Psoas muscle (tissue), 8 donors: ENCODE data around the gene AMH. TPM values are rescaled to one million over a fixed set of nuclear protein-coding genes. Genes with fewer than 3 reads are reported as not detected.
A peak's percentile ranks its signal among the peaks of the same experiment; 100 is the strongest.

Experiments used
- ATAC-seq, 4 donors: fragments of 200-7000 bp; cut with Tn5 transposase; one replicate each; pipeline ENCODE4 v1.9.1; 2020; ENCODE audit warnings: moderate library complexity in 3 of 4, mild to moderate bottlenecking in 2 of 4
- DNase-seq, 2 donors: peaks; one replicate each; pipeline ENCODE4 v3.0.0-alpha.2; 2020
- H3K27ac ChIP-seq: fragments of 200-600 bp; one replicate; pipeline ENCODE4 v1.8.0; 2022
- H3K27me3 ChIP-seq, 3 donors: fragments of 200-600 bp in 1 of 3; one replicate each; pipeline versions ENCODE4 v1.6.1 to v1.8.0; 2013 to 2022; ENCODE audit warnings: low read length in 2 of 3, mild to moderate bottlenecking in 2 of 3, moderate library complexity in 1 of 3; ENCODE audit not compliant: insufficient read depth in 3 of 3
- H3K36me3 ChIP-seq, 2 donors: fragments of 200-600 bp in 1 of 2; one replicate each; pipeline versions ENCODE4 v1.6.1 to v1.8.0; 2013 to 2022; ENCODE audit warnings: low read depth in 1 of 2, mild to moderate bottlenecking in 1 of 2, moderate library complexity in 1 of 2; ENCODE audit not compliant: insufficient read depth in 1 of 2
- H3K4me1 ChIP-seq: fragments of 200-600 bp; one replicate; pipeline ENCODE4 v1.8.0; 2022
- H3K4me3 ChIP-seq: fragments of 200-600 bp; one replicate; pipeline ENCODE4 v1.8.0; 2022; ENCODE audit warnings: mild to moderate bottlenecking
- H3K9me3 ChIP-seq: fragments of 200-600 bp; one replicate; pipeline ENCODE4 v1.8.0; 2022
- WGBS, 3 donors: extraction: QIAGEN DNeasy Blood & Tissue Kit; methylation state at CpG; one replicate each; pipeline versions ENCODE4 v1.1.6 to v1.1.7; 2013; 5-methylcytosine and 5-hydroxymethylcytosine counted together
- intact Hi-C, 2 donors: fragments of 100-400 bp; cut with DNase I; formaldehyde crosslinking; loops; one replicate each; pipeline versions ENCODE4 v1.11.0 to v1.14.2; 2022
- polyA plus RNA-seq, 3 donors: library from polyadenylated mRNA; stranded (reverse); fragments of 200-250 nt; gene quantifications; one replicate each; pipeline ENCODE4 v1.2.3, GENCODE V29; 2013
- total RNA-seq, 4 donors: library from RNA; stranded (reverse); fragmentation: NEBNext Ultra II Directional in 2 of 4; extraction: Animal tissue kit (Norgen Biotek cat#: 25700) in 2 of 4; gene quantifications; one replicate each; pipeline versions ENCODE4 v1.2.1 to v1.2.4, GENCODE V29; 2021 to 2023
- TF ChIP-seq, protein P1 (sequence below): fragments of 200-600 bp; IDR thresholded peaks from one replicate; pipeline ENCODE4 v1.8.0; 2022; ENCODE audit warnings: antibody characterized with exemption
- donor health status: healthy with polysubstance abuse.
- donor health status: DM: no; HTN: no; CAD: no; lungs with moderate emphysema.
- donor health status: Bipolar disorder and iron deficiency.
- donor health status: healthy.
- donor health status: DM: yes; HTN: yes; CAD: no.
- donor health status: DM: no; HTN: no; CAD: no.
- donor health status: DM: no; HTN: no; CAD: no.
- donor health status: DM: yes; HTN: yes; CAD: no.

Gene AMH
- total and polyA plus RNA-seq, 7 donors, result 0.38 to 3.6 (median 2.2) TPM

DNA sequence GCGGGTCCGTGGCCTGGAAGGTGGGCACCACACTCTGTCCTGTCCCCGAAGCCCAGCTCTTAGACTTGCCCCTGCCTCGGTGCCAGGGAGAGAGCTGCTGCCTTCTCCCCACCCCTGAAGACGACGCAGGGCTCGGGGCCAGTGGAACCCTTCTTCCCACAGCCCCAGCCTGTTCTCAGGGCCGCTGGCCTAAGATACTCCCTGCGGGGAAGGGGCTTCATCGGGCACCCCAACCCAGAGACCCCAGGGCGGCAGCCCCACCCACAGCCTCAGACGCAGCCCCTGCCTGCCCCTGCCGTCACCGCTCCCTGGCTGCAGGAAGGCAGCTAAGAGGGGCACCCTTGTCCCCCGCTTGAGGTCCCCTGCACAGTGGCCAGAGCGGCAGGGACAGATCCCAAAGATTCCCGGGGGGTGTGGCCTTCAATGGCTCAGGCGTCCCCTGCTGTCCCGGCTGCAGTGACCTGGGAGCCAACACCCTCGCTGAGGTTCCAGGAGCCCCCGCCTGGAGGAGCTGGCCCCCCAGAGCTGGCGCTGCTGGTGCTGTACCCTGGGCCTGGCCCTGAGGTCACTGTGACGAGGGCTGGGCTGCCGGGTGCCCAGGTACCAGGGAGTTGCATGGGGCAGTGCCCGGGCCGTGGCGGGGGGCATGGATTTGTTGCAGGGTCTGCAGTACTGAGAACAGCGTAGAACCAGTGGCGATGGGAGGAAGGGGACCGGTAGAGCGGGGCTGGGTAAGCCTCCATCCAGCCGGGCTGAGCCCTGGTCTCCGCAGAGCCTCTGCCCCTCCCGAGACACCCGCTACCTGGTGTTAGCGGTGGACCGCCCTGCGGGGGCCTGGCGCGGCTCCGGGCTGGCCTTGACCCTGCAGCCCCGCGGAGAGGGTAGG lies 1.0 kb downstream of the AMH start:
- WGBS, 3 donors, result 32 to 50% (median 38%) methylated on average over 42 to 43 of the region's 43 CpGs

DNA sequence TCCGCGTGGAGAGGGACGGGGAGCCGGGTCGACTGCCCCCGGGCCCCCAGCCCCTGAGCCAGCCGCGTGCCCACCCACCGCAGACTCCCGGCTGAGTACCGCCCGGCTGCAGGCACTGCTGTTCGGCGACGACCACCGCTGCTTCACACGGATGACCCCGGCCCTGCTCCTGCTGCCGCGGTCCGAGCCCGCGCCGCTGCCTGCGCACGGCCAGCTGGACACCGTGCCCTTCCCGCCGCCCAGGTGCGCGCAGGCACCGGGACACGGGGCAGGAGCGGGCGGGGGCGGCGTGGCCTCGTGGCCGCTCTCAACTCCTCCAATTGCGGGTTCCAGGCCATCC lies 1.6 kb downstream of the AMH start:
- H3K4me1 ChIP-seq, result peaks cover 39% of the 10 kb centered on the region
- TF ChIP-seq, protein P1, sequence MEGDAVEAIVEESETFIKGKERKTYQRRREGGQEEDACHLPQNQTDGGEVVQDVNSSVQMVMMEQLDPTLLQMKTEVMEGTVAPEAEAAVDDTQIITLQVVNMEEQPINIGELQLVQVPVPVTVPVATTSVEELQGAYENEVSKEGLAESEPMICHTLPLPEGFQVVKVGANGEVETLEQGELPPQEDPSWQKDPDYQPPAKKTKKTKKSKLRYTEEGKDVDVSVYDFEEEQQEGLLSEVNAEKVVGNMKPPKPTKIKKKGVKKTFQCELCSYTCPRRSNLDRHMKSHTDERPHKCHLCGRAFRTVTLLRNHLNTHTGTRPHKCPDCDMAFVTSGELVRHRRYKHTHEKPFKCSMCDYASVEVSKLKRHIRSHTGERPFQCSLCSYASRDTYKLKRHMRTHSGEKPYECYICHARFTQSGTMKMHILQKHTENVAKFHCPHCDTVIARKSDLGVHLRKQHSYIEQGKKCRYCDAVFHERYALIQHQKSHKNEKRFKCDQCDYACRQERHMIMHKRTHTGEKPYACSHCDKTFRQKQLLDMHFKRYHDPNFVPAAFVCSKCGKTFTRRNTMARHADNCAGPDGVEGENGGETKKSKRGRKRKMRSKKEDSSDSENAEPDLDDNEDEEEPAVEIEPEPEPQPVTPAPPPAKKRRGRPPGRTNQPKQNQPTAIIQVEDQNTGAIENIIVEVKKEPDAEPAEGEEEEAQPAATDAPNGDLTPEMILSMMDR, result no peak
- no peaks in the 10 kb centered on the region for H3K9me3 ChIP-seq
- peak overlapping the region; percentile 34 for H3K27ac ChIP-seq
- H3K36me3 ChIP-seq, result peaks cover 0 to 48% of the 10 kb centered on the region in 2 donors
- no peak overlapping the region for H3K4me3 ChIP-seq
- intact Hi-C loops, result no loop called here
- peaks cover 0 to 13% (median 0%) of the 10 kb centered on the region in 3 donors for H3K27me3 ChIP-seq
- WGBS, 3 donors, result 48 to 56% (median 55%) methylated on average over 19 to 40 of the region's 40 CpGs
- no peak for DNase-seq
- no peak for ATAC-seq

More for the DNA sequence above, 1.0 kb downstream of the AMH start:
- Histone ChIP-seq H3K9me3 (no peaks in the 10 kb centered on the region), H3K27me3 (peaks cover 0 to 13% (median 0%) of the 10 kb centered on the region in 3 donors), H3K27ac (peak overlapping the region; percentile 34), H3K4me1 (peaks cover 39% of the 10 kb centered on the region), H3K36me3 (peaks cover 5 to 55% of the 10 kb centered on the region in 2 donors), H3K4me3 (no peak overlapping the region)
- DNase-seq (no peak), ATAC-seq (peak; percentile 5 to 37 (median 10))
- TF ChIP-seq, protein P1, result no peak
- intact Hi-C loops, result no loop called here

DNA sequence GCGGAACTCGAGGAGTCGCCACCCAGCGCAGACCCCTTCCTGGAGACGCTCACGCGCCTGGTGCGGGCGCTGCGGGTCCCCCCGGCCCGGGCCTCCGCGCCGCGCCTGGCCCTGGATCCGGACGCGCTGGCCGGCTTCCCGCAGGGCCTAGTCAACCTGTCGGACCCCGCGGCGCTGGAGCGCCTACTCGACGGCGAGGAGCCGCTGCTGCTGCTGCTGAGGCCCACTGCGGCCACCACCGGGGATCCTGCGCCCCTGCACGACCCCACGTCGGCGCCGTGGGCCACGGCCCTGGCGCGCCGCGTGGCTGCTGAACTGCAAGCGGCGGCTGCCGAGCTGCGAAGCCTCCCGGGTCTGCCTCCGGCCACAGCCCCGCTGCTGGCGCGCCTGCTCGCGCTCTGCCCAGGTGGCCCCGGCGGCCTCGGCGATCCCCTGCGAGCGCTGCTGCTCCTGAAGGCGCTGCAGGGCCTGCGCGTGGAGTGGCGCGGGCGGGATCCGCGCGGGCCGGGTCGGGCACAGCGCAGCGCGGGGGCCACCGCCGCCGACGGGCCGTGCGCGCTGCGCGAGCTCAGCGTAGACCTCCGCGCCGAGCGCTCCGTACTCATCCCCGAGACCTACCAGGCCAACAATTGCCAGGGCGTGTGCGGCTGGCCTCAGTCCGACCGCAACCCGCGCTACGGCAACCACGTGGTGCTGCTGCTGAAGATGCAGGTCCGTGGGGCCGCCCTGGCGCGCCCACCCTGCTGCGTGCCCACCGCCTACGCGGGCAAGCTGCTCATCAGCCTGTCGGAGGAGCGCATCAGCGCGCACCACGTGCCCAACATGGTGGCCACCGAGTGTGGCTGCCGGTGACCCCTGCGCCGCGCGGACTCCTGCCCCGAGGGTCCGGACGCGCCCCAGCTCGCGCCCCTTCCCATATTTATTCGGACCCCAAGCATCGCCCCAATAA lies 2.3 kb downstream of the AMH start:
- DNase-seq (no peak), ATAC-seq (no peak)
- Histone ChIP-seq H3K4me1 (peaks cover 39% of the 10 kb centered on the region), H3K27me3 (peaks cover 0 to 13% (median 0%) of the 10 kb centered on the region in 3 donors), H3K4me3 (no peak overlapping the region), H3K9me3 (no peaks in the 10 kb centered on the region), H3K36me3 (peaks cover 0 to 42% of the 10 kb centered on the region in 2 donors), H3K27ac (peak overlapping the region; percentile 34)
- TF ChIP-seq, protein P1, result no peak
- WGBS, 3 donors, result 53 to 63% (median 62%) methylated on average over 78 to 125 of the region's 125 CpGs
- intact Hi-C loops, result no loop called here

DNA sequence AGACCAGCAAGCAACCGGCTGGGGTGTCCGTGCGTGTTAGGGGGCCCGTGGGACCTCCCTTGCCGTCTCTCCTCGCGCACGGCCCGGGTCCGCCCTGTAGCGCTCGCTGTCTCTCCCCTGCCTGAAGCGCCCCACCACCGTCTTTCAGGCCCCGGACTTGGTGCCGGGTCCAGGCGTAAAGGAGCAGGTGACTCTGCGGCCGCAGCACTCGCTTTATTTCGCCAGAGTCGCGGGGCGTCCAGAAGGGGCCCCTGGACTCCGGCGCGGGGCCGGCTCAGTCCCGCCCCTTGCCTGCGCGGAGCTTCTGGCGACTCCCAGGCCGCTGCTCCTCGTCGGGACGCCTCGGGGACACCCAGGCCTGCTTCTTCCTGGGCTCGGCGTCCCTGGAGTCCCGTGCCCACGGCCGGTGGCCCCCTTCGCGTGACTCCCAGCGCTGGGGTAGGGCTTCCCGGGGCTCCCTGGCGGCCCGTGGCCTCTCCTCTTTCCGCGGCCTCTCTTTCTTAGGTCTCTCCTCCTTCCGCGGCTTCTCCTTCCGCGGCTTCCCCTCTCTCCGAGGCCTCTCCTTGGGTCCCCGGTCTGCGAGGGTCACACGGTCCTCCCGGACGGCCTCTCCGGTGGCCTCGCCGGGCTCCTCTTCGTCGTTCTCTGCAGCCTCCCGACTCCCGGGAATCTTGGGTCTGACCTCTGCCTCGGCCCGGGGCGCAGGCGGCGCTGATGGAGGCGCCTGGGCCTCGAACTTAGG lies 3.1 kb downstream of the AMH start:
- no peak for DNase-seq
- H3K27me3 ChIP-seq, result peaks cover 0 to 13% (median 0%) of the 10 kb centered on the region in 3 donors
- no peaks in the 10 kb centered on the region for H3K9me3 ChIP-seq
- peaks cover 0 to 33% of the 10 kb centered on the region in 2 donors for H3K36me3 ChIP-seq
- intact Hi-C loops, result no loop called here
- H3K4me1 ChIP-seq, result peaks cover 34% of the 10 kb centered on the region
- no peak for ATAC-seq
- peak overlapping the region; percentile 100 for H3K27ac ChIP-seq
- 62 to 64% (median 64%) methylated on average over 64 to 74 of the region's 74 CpGs for whole genome bisulfite sequencing, 3 donors
- peak overlapping the region; percentile 72 for H3K4me3 ChIP-seq
- TF ChIP-seq, protein P1, result no peak
